GM13977 (cell line): ENCODE measurements around the gene MINDY4.

Source experiments
- DNase-seq: peaks from one replicate; pipeline ENCODE4 v3.0.0; 2012; ENCODE audit warnings: low spot score
- in situ Hi-C: fragments of 300-500 bp; cut with MboI; formaldehyde crosslinking; loops from one replicate; pipeline ENCODE4 v1.12.0; 2022; ENCODE audit warnings: low sequenced_read_pairs, low pct_unique_long_range_greater_than_20kb, mixed read lengths, inconsistent platforms; ENCODE audit not compliant: unreplicated experiment
- TF ChIP-seq, protein P1 (sequence below): IDR thresholded peaks from 2 replicates; pipeline ENCODE4 v1.5.1; 2012; ENCODE audit warnings: mild to moderate bottlenecking, control low read depth; ENCODE audit not compliant: insufficient read depth; ENCODE audit errors: extremely low read depth, missing control alignments

MINDY4 gene

DNA sequence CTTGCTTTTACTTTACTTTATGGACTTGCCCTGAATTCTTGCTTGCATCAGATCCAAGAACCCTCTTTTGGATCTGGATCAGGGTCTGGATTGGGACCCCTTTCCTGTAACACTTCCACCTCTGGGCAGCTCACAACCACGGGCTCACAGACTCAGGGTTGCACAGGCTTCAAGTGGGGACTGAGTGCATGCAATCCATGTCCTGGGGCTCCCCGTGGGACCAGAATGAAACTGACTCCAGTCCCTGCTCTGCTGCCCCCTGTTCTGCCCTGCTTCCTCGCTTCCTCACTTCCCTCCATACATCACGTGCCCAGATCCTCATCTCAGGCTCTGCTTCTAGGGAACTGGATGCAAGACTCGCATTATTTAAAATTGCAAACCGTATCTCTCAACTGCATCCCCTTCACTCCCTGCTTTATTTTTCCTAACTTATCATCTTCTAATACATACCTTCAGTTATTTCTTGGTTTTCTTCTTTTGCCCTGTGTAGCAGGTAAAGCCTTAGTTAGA, 42.6 kb upstream of the MINDY4 start:
- in situ Hi-C loops: no loop called here
- TF ChIP-seq, protein P1, sequence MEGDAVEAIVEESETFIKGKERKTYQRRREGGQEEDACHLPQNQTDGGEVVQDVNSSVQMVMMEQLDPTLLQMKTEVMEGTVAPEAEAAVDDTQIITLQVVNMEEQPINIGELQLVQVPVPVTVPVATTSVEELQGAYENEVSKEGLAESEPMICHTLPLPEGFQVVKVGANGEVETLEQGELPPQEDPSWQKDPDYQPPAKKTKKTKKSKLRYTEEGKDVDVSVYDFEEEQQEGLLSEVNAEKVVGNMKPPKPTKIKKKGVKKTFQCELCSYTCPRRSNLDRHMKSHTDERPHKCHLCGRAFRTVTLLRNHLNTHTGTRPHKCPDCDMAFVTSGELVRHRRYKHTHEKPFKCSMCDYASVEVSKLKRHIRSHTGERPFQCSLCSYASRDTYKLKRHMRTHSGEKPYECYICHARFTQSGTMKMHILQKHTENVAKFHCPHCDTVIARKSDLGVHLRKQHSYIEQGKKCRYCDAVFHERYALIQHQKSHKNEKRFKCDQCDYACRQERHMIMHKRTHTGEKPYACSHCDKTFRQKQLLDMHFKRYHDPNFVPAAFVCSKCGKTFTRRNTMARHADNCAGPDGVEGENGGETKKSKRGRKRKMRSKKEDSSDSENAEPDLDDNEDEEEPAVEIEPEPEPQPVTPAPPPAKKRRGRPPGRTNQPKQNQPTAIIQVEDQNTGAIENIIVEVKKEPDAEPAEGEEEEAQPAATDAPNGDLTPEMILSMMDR: no peak
- DNase-seq: no peak

DNA sequence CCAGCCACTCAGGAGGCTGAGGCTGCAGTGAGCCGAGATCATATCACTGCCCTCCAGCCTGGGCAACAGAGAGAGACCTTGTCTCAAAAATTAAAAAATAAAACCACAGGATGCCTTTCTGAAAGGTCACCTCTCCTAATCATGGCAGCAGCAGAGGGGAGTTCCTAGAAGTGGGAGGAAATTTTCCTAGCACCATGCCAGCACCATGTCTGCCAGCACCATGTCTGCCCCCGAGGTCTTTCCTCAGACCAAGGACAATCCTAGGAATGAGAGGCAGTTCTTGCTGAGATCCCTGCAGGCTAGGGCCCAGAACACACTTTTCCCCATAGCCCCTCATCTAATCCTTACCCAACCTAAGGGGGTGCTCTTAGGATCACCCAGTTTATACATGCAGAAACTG, 41.6 kb upstream of the MINDY4 start:
- TF ChIP-seq, protein P1: no peak
- DNase-seq: no peak
- in situ Hi-C loops: no loop called here

- in situ Hi-C loops: no loop called here
- TF ChIP-seq, protein P1: no peak
- no peak for DNase-seq
Observed at GRCh38 chr7:30730097-30730496, 41.1 kb upstream of the MINDY4 start.

DNA sequence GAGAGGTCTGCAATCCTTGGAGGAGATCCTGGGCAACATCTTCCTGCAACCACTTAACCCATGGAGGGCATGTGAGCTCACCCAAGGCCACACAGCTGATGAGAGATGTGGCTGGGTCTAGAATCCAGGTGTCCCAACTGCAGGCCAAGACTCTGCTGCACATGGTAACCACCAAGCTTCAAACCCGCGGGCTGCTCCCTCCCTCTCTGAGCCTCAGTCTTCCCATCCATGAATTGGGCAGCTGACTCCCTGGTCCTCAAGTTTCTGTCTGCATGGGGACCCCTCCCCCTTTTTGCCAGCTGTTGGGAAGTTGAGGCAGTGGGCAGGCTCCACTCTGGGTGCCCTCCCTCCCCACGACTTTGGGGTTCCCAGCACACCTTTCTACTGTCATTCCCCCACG, 40.2 kb upstream of the MINDY4 start:
- no peak for DNase-seq
- in situ Hi-C loops: no loop called here
- TF ChIP-seq, protein P1: no peak

- TF ChIP-seq, protein P1: no peak
- no peak for DNase-seq
- in situ Hi-C loops: no loop called here
Observed at GRCh38 chr7:30731581-30731980, 39.6 kb upstream of the MINDY4 start.

GRCh38 chr7:30732606-30733005, 38.6 kb upstream of the MINDY4 start:
- in situ Hi-C loops: no loop called here
- TF ChIP-seq, protein P1: no peak
- no peak for DNase-seq

- TF ChIP-seq, protein P1: no peak
- DNase-seq: no peak
- in situ Hi-C loops: no loop called here
Observed at GRCh38 chr7:30733216-30733615, 38.0 kb upstream of the MINDY4 start.
